GM12864 (cell line): Measurements from ENCODE around the gene BCAR3.

ENCODE experiments used
- DNase-seq: peaks from one replicate; pipeline ENCODE4 v3.0.0-alpha.2; 2011; ENCODE audit warnings: low read depth
- H3K4me3 ChIP-seq: 2 replicates; pipeline ENCODE4 v1.5.1; 2011; ENCODE audit warnings: mild to moderate bottlenecking, low read depth, low read length, control low read depth
- CTCF ChIP-seq: IDR thresholded peaks from 2 replicates; pipeline ENCODE4 v1.5.1; 2011; ENCODE audit warnings: low read depth, mild to moderate bottlenecking, moderate library complexity, low read length, control low read depth, inconsistent platforms; ENCODE audit errors: missing control alignments

Gene BCAR3

GRCh38 chr1:93616996-93617669, 64.5 kb downstream of the BCAR3 start:
- no peak for DNase-seq
- no peak overlapping the region for H3K4me3 ChIP-seq
- TF ChIP-seq CTCF, result no peak

- no peak for TF ChIP-seq CTCF
- no peak overlapping the region for H3K4me3 ChIP-seq
- no peak for DNase-seq
These were observed 65.2 kb downstream of the BCAR3 start for GRCh38 chr1:93616221-93616995.

GRCh38 chr1:93615582-93616150, 66.0 kb downstream of the BCAR3 start:
- no peak for DNase-seq
- no peak for TF ChIP-seq CTCF

GRCh38 chr1:93614986-93615581, 66.6 kb downstream of the BCAR3 start:
- DNase-seq, result no peak
- no peak for TF ChIP-seq CTCF
- H3K4me3 ChIP-seq, result no peak overlapping the region

More at GRCh38 chr1:93615582-93616150, 66.0 kb downstream of the BCAR3 start:
- no peak overlapping the region for H3K4me3 ChIP-seq

GRCh38 chr1:93614541-93614940, 67.1 kb downstream of the BCAR3 start:
- TF ChIP-seq CTCF, result no peak
- DNase-seq, result no peak
- no peak overlapping the region for H3K4me3 ChIP-seq

GRCh38 chr1:93613898-93614297, 67.7 kb downstream of the BCAR3 start:
- no peak for DNase-seq
- H3K4me3 ChIP-seq, result no peak overlapping the region
- TF ChIP-seq CTCF, result no peak
